HG03135 (cell line): Measurements from ENCODE around the gene PLA2G12A.
"Not testable (repeated sequence)": the region's sequence is repeated elsewhere in the genome, so short reads cannot be mapped to it uniquely, and the experiment has no call there.

Experiments used
- ATAC-seq: cut with Tn5 transposase; IDR thresholded peaks from one replicate; pipeline ENCODE4 v1.9.1; 2021; ENCODE audit warnings: mild to moderate bottlenecking, moderate library complexity; ENCODE audit not compliant: unreplicated experiment

Gene PLA2G12A

DNA sequence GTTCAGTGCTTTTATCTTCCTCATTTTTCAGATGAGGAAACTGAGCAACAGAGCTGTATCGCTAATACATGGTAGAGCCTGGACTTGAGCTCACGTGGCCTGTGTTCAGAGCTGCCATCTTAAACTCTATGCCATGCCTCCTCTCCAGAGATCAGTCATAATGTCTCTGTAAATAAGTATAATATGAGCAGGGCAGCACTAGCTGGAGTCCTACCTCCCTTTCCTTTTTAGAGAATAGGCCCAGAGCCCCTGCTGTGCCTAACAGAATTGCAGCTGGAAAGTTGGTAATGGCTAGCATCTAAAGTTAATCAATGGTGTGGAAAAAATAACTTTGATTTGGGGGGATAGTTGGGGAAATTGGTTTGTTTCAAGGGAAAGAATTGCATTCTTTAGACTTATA lies 47.0 kb downstream of the PLA2G12A start:
- no peak for ATAC-seq

DNA sequence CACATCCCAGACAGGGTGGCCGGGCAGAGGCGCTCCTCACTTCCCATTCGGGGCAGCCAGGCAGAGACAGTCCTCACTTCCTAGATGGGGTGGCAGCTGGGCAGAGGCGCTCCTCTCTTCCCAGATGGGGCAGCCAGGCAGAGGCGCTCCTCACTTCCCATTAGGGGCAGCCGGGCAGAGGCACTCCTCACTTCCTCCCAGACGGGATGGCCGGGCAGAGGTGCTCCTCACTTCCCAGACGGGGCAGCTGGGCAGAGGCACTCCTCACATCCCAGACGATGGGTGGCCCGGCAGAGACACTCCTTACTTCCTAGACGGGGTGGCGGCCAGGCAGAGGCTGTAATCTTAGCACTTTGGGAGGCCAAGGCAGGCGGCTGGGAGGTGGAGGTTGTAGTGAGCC lies 50.9 kb downstream of the PLA2G12A start:
- ATAC-seq: not testable (repeated sequence)

DNA sequence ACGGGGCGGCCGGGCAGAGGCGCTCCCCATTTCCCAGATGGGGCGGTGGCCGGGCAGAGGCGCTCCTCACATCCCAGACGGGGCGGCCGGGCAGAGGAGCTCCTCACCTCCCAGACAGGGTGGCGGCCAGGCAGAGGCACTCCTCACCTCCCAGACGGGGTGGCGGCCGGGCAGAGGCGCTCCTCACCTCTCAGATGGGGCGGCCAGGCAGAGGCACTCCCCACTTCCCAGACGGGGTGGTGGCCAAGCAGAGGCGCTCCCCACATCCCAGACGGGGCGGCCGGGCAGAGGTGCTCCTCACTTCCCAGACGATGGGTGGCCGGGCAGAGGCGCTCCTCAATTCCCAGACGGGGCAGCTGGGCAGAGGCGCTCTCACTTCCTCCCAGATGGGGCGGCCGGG lies 51.4 kb downstream of the PLA2G12A start:
- ATAC-seq: not testable (repeated sequence)

DNA sequence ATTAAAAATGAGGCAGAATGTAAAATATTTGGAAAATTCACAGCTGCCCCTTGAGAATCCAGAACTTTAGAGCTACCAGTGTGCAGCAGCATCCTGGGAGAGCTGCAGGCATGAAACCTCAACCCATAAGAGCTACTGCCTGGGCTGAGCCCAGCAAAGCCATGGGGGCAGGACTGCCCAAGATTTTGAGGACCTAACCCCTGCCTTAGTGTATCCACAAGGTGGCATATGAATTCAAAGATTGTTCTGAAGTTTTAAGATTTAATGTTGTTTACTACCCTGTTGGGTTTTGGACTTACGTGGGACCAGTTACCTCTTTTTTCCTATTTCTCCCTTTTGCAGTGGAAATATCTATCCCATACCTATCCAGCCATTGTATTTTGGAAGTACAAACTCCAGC lies 53.0 kb downstream of the PLA2G12A start:
- ATAC-seq: no peak

DNA sequence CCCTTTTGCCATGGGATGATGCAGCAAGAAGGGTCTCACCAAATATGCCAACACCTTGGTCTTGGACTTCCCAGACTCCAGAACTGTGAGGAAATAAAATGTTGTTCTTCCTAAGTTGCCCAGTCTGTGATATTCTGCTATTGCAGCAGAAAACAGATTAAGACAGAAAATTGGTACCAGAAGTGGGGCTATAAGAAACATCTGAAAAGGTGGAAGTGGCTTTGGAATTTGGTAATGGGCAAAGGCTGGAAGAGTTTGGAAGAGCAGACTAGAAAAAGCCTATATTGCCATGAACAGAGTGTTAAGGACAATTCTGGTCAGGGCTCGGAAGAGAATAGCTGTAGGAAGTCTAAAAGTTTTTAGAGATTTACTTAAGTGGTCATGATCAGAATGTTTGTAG lies 54.0 kb downstream of the PLA2G12A start:
- ATAC-seq: no peak

DNA sequence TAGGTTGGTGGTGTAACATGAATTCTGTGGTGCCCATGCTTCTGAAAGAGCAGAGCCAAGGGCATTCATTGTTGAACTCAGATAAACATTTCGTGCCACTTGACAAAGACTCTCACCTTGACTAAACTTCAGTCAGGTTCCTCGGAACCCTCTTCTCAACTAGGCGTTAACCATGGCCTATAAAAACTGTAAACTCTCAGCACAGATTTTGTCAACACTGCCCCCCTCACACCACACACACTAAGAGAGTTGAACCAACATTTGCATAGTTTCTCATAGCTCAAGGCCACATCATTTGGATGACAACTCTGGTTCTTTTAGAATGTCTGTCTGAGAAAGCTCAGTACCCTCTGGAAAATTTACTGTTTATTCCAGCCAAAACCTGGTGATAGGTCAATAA lies 54.7 kb downstream of the PLA2G12A start:
- ATAC-seq: no peak

DNA sequence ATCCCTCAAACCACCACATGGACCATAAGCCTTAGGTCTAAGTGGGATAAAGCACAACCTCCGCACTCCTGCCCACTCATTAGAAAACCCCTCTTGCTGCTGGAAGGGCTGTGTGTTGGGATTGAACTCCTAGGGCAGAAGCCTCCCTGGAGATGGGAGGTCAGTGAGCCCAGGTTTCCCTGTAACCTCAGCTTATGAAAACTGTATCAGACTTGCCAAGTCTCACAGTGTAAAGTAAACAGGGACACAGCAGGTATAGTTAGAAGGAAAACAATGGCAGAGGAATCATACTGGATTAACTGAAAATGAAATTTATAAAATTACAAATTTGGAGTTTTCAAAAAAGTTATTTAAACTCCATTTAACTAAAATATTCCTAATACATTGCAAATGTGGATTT lies 56.6 kb downstream of the PLA2G12A start:
- ATAC-seq: no peak

DNA sequence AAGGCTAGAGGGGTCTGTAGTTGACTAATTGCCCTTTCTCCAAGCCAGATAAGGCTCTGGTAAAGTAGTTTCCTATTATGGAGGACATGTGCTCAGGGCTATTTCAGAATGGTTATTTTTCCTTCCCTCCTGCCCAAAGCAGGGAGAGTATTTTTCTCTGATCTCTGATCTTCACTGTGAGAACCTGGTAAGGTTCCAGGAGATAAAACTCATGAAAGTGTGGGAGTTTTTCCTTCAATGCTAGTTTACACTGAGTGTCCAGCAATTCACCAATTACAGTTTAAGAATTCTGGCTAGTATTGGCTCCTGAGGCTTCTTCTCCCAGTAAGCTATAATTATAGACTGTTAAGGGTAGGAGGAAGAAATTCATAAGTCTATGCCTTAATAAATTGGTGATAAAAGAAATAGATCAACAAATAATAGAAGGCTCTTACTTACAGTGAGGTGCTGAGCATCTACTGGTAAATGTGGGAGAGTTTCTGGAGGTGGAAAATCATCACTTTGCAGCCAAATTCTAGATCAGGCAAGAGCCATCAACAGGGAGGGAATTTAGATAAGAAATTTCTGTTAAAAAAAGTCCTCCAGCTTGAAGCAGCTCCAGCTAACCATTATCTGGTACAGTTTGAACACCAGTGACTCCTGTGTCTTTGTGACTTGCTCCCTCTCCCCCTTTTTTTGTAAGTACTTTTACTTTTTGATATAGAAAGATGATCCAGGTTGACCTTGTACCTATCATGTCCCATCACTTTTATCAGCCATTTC lies 57.5 kb downstream of the PLA2G12A start:
- ATAC-seq: no peak

DNA sequence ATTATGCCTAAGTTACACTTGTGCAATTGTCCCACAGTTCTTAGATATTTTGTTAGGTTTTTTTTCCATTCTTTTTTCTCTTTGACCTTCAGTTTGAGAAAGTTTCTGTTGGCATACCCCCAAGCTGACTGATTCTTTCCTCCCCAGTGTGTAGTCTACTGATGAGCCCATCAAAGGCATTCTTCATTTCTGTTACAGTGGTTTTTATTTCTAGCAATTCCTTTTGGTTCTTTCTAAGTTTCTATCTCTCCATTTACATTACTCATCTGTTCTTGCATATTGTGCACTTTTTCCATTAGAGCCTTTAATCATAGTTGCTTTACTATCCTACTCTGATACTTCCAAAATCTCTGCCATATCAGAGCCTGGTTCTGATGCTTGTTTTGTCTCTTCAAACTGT lies 58.5 kb downstream of the PLA2G12A start:
- ATAC-seq: no peak

DNA sequence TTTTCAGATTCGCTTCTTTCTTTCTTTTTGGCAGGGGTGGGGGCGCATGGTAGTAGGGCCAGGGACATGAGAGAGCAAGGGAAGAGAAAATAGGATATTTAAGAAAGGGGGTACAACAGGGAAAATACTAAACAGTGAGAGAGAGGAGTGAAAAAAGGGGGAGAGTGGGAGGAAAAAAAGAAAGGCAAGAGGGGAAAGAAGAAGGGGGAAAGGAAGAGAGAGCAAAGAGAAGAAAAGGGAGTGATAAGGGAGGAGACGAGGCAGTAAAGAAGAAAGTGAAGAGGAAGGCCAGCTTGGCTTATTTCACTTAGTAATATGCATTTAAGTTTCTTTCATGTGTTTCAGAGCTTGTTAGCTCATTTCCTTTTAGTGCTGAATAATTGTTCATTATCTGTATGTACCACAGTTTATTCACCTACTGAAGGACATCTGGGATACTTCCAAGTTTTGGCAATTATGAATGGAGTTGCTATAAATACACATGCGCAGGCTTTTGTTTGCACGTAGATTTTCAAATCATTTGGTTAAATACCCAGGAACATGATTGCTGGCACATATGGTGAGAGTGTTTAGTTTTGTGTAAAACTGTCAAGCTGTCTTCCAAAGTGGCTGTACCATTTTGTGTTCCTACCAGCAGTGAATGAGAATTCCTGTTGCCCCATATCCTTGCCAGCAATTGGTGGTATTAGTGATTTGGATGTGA lies 63.9 kb downstream of the PLA2G12A start:
- ATAC-seq: no peak

DNA sequence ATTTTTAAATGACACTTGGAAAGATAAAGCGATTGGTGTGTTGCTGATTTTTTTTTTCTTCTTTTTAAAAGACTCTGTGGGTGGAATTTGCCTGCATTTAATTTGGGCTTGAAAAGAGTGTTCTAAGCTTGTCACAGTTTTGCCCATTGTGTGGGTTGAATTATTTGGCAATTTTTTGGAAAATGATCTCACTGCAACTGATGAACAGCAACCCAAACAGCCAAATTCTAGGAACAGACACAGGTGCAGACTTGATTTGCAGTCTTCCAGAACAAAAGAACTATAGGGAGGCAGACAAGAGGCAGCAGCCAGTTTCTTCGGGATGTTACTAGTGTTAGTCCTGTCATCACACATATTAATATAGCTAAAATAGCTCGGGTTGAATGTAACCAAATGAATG lies 67.1 kb downstream of the PLA2G12A start:
- ATAC-seq: no peak

DNA sequence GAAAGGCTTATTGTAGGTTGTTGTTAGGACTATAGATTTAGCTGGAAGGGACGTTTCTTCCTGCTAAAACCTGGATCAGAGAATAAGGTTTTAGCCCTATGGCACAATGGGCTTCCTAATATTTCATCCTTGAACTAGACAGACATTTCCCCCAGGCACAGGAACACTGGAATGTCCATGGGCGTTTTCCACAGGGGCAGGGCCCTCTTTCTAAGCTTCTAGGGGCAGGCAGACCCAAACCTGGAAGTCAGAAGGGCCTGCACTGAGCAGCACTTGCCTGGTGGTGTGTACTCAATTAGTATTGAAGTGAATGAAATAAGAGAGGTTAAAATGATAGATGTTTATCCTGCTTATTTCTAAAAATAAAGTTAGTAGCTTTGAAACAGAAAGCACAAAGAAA lies 67.8 kb downstream of the PLA2G12A start:
- ATAC-seq: no peak
